ENCODE measurements around the gene CHTF18. TPM values are rescaled to one million over a fixed set of nuclear protein-coding genes. Genes with fewer than 3 reads are reported as not detected.

Gene CHTF18
- total RNA-seq, 1 experiment from 2014 or later = 120 TPM

DNA sequence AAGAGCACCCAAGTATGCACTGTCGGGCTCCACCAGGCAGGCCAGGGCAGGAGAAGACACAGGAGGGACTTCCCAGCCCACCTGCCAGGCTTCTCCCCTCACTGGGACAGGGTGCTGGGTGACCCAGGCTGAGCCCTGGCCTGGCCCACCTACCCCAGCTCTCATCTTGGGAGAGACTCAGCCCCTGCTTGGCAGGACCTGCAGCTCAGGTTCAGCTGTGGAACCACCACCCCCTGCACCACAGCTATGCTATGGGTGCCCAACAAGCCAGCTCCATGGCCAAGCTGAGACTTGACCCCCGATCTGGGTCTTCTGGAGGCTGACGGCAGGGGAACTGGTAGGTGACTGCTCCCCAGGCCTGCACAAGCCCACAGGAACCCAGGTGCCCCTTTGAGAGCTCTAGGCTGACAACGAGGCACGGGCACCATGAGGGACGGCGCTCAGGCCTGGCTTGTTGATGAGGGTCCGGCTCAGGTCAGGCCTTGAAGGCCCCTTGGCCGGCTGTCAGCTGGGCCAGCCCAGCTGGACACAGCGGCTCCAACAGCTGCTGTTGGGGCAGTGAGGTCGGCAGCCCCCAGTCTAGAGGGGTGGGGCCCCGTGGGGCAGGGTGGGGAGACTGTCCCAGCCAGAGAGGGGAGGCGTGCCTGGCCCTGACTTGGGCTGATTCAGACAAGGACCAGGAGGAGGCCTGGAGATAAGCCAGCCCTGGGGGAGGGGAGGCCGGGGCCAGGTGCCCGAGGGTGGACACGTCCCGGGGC lies 4.8 kb upstream of the CHTF18 start:
- no peak overlapping the region for H2BK120ac ChIP-seq (ENCODE audit: low read depth, low read length, poor library complexity, severe bottlenecking)
- no peak overlapping the region for H3K4me3 Mint-ChIP-seq

More for the DNA sequence above, 4.8 kb upstream of the CHTF18 start:
- Histone ChIP-seq H2AFZ (ENCODE audit: low read length) (no peak overlapping the region), H3K56ac (ENCODE audit: insufficient read length, low read depth, low read length) (no peak overlapping the region), H3K9me3 (ENCODE audit: control insufficient read depth, low read depth, low read length) (no peaks in the 10 kb centered on the region), H4K20me1 (ENCODE audit: control insufficient read depth, insufficient read depth, insufficient read length) (peaks cover 3% of the 10 kb centered on the region), H3T11ph (ENCODE audit: low read length) (no peak overlapping the region), H3K14ac (ENCODE audit: insufficient read depth, low read length) (no peak overlapping the region; the same call in 1 of the 2 replicates), H3K79me1 (ENCODE audit: insufficient read depth, low read depth, low read length, poor library complexity, severe bottlenecking) (no peaks in the 10 kb centered on the region), H3K27me3 (ENCODE audit: insufficient read depth, low read length) (no peaks in the 10 kb centered on the region; the same call in 1 of the 2 replicates), H3K4me1 (ENCODE audit: insufficient read depth, low read length) (no peaks in the 10 kb centered on the region), H4K5ac (ENCODE audit: insufficient read length, low read depth, low read length) (no peak overlapping the region), H3K9ac (ENCODE audit: extremely low read depth, insufficient read length, low read length) (no peak overlapping the region), H2BK15ac (ENCODE audit: low read depth, low read length) (no peak overlapping the region), H3K79me2 (ENCODE audit: insufficient read depth, low read length) (no peaks in the 10 kb centered on the region), H3K23me2 (ENCODE audit: insufficient read length, low read depth, low read length, poor library complexity, severe bottlenecking) (peaks cover 5% of the 10 kb centered on the region), H3K4ac (ENCODE audit: low read depth, low read length) (no peak overlapping the region), H3K4me2 (ENCODE audit: insufficient read depth, insufficient read length, low read length) (no peak overlapping the region), H4K91ac (ENCODE audit: insufficient read length, low read depth, low read length) (no peak overlapping the region), H4K8ac (replicated peaks; ENCODE audit: insufficient read length, low read depth, low read length) (no peak overlapping the region), H3K18ac (ENCODE audit: insufficient read length, low read depth, low read length) (no peak overlapping the region), H2BK20ac (ENCODE audit: low read depth, low read length, poor library complexity, severe bottlenecking) (no peak overlapping the region), H3K27ac (ENCODE audit: insufficient read length, low read depth, low read length) (no peak overlapping the region), H2BK12ac (ENCODE audit: insufficient read length, low read depth, low read length) (no peak overlapping the region), H3K23ac (ENCODE audit: insufficient read length, low read depth, low read length) (no peak overlapping the region), H2BK5ac (ENCODE audit: insufficient read length, low read length) (no peak overlapping the region), H2AK5ac (ENCODE audit: insufficient read length, low read length) (no peak overlapping the region)
- Mint-ChIP-seq H3K9me3 (no peaks in the 10 kb centered on the region), H3K27me3 (ENCODE audit: low read depth) (peaks cover 13% of the 10 kb centered on the region), H3K27ac (no peak overlapping the region), H3K36me3 (ENCODE audit: insufficient read depth in 1 of 3, low read depth in 3 of 3) (peaks cover 0 to 8% (median 5%) of the 10 kb centered on the region in 3 experiments; a peak in 5 of 7 replicates), H3K4me1 (peaks cover 0 to 2% of the 10 kb centered on the region in 2 experiments; a peak in 1 of 4 replicates)
- no peak for TF ChIP-seq CTCF (conservative IDR thresholded peaks at IDR 0.05)
- WGBS (ENCODE audit: extremely low coverage, insufficient read length, low lambda C conversion rate) = no CpG with 5 or more reads among the region's 17 CpGs
- no peak for DNase-seq
